GM21526 (cell line): ENCODE data around the gene PHETA1.
"Not testable (repeated sequence)": the region's sequence is repeated elsewhere in the genome, so short reads cannot be mapped to it uniquely, and the experiment has no call there.

Experiments
- ATAC-seq: cut with Tn5 transposase; IDR thresholded peaks from one replicate; pipeline ENCODE4 v1.9.1; 2021; ENCODE audit warnings: moderate library complexity; ENCODE audit not compliant: unreplicated experiment, low FRiP score

The PHETA1 gene

GRCh38 chr12:111352296-111352993 is 16.4 kb downstream of the PHETA1 start:
- ATAC-seq: no peak

GRCh38 chr12:111351026-111351425 is 17.9 kb downstream of the PHETA1 start:
- no peak for ATAC-seq

DNA sequence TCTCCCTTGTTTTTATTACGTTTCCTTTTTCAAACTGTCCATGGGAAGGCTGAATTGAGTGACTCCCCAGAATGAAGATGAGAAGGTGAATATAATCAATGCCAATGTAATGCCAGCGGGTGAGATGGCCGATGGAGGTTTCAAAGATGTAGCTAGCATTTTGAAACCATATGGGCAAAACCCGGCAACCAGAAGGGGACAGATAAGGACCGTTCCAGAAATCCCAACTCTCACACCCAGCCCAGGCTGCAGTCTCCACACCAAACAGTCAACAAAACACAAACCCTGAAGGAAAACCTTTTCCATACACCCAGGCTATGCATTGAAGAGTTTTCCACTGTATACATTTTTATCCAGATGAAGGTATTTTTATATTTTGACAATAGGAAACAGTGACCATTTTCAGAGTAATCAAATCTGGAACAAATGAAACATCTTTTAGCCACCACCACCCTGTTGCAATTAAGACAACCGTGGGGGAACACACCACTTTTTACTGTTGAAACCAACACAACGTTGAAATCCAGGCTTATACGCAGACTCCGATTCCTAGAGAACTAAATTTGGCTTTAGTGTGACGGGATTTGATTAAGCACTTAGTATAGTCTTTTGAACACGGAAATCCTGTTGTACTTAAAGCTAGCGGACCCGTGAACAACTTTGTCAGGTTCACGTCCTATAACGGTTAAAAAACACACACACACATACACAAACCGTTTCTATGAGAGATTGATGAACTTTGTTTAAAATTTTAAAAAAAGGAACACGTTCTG is 19.0 kb downstream of the PHETA1 start:
- ATAC-seq: no peak

DNA sequence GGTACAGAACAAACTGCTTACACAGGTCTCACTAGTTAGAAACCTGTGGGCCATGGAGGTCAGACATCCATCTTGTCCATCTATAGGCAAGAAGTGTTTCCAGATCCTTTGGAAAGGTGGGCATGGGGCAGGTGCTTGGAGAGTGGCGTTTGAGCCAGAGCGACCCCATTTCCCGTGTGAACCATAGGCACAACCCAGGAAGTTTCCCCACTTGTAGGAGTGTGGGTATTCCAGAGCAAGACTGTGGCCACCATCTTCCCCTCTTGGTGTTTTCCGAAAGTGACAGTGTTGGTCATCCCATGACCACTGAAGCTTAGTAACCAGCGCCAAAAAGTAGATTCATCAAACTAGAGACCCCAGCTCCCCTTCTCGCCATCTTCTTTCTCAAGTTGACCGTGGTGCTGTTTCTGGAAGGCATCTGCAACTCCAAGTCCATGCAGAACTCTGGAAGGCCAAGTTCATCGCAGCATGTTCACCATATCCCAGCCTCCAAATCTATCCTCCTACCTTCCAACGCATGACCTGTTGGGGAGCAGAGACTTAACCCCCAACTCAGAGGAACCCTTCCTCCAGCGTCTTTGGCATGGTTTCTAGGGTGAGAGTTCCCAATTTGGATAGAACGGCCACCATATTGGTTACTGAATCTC is 19.7 kb downstream of the PHETA1 start:
- no peak for ATAC-seq

- ATAC-seq: no peak
These were observed 20.8 kb downstream of the PHETA1 start for GRCh38 chr12:111347891-111348644.

- no peak for ATAC-seq
These were observed 24.5 kb downstream of the PHETA1 start for GRCh38 chr12:111344254-111344875.

DNA sequence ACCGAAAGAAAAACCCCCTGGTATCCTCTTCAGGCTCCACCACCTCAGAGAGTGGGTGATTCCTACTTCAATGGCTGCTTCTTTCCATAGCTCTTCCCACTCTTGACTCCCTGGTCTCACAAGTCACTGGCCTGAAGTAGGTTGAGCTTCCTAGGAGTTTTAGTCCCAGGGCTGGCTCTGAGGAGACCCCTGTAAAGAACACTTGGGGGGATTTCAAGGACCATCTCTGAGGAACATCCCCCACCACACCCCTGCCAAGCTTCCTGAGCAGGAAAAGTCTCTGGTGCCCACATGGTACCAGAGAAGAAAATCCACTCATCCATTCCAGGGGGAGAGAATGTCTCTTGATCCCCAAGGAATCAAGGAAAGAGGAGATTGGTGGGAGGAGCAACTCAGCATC is 25.7 kb downstream of the PHETA1 start:
- ATAC-seq: no peak

GRCh38 chr12:111342376-111342775 is 26.5 kb downstream of the PHETA1 start:
- no peak for ATAC-seq

DNA sequence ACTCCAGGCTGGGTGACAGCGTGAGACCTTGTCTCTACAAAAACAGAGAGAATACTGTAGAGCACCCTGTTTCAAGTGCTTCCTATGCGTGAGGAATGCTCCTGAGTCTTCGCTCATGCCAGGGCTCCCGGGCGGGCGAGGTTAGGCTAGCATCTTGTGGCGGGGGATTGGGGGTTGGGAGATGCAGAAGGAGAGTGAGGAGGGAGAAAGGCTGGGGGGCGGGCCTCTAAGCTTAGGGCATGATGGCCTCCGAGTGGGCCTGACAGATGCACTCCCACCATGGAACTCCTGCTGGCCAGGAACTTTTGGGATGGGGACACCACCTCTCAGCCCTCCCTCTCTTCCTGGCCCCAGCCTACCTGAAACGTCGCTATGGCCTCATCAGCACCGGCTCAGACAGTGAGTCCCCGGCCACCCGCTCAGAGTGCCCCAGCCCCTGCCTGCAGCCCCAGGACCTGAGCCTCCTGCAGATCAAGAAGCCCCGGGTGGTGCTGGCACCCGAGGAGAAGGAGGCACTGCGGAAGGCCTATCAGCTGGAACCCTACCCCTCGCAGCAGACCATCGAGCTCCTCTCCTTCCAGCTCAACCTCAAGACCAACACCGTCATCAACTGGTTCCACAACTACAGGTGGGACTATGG is 27.3 kb downstream of the PHETA1 start:
- no peak for ATAC-seq

- ATAC-seq: not testable (repeated sequence)
These were observed 28.2 kb downstream of the PHETA1 start for GRCh38 chr12:111340680-111341079.

- no peak for ATAC-seq
These were observed 28.7 kb downstream of the PHETA1 start for GRCh38 chr12:111340231-111340630.

DNA sequence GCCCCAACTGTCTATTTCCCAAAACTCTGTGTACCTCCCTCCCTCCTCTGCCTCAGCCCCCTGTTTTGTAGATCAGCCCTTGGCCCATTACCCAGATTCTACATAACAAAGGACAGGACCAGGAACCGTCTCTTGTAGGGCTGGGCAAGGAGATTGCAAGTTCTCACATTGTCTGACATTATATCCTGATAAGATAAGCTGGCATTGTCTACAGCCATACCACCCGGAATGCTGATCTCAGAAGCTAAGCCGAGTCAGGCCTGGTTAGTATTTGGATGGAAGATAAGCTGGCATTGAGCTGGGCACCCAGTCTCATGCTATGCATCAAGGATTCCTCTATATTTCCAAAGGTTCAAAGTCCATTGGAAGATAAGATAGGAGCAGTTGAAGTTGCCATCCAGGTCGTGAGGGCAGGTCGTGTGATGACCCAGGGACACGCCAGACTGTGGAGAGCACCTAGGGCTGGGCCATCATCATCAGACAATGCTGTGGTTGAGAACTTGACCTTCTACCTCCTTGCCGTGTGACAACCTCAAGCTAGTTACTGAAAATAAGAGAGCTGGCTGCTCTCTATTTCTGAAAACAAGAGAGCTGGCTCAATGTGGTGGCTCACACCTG is 29.5 kb downstream of the PHETA1 start:
- ATAC-seq: no peak

- no peak for ATAC-seq
These were observed 30.8 kb downstream of the PHETA1 start for GRCh38 chr12:111338096-111338495.

- no peak for ATAC-seq
These were observed 31.5 kb downstream of the PHETA1 start for GRCh38 chr12:111337371-111337770.

- not testable (repeated sequence) for ATAC-seq
These were observed 32.5 kb downstream of the PHETA1 start for GRCh38 chr12:111336411-111336810.

DNA sequence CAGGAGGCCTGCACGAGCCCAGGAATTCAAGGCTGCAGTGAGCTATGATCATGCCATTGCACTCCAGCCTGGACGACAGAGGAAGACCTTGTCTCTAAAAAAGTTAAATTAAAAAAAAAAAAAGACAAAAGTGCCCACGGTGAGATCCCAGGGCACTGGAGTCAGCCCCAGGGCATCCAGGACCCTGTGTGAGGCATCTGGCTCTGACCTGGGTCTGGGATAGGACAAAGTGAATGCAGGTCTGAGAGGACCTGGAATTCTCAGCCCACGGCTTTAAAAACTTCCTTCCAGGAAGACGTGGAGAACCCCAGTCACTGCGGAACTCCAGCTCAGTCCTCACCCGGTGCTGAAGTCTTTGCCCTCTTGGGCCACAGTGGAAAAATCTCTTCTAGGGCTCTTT is 33.1 kb downstream of the PHETA1 start:
- ATAC-seq: no peak

GRCh38 chr12:111335301-111335700 is 33.6 kb downstream of the PHETA1 start:
- ATAC-seq: not testable (repeated sequence)

DNA sequence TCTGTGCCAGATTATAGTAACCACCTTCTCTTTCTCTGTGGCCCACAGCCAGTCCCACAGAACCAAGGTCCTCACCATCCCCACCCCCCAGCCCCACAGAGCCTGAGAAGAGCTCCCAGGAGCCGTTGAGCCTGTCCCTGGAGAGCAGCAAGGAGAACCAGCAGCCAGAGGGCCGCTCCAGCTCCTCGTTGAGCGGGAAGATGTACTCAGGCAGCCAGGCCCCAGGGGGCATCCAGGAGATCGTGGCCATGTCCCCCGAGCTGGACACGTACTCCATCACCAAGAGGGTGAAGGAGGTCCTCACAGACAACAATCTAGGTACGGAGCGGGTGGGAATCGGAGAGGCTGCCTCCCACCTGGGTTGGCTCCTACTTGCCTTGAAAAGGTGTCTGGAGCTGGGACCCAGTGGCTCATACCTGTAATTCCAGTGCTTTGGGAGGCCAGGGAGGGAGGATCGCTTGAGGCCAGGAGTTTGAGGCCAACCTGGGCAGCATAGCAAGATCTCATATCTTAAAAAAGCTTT is 34.4 kb downstream of the PHETA1 start:
- no peak for ATAC-seq
